Adipose tissue (tissue), 3 donors: ENCODE data around the gene ADGRF1. TPM values are rescaled to one million over a fixed set of nuclear protein-coding genes. Genes with fewer than 3 reads are reported as not detected.
"Not testable (repeated sequence)": the region's sequence is repeated elsewhere in the genome, so short reads cannot be mapped to it uniquely, and the experiment has no call there.

ENCODE experiments used
- H3K27ac ChIP-seq: one replicate; pipeline ENCODE4 v1.5.1; 2013; ENCODE audit warnings: low read depth, low read length
- WGBS, 3 donors: extraction: QIAGEN DNeasy Blood & Tissue Kit; methylation state at CpG; one replicate each; pipeline ENCODE4 v1.1.7; 2013; 5-methylcytosine and 5-hydroxymethylcytosine counted together
- polyA plus RNA-seq, 3 donors: library from polyadenylated mRNA; stranded (reverse); fragments of 200-250 nt; gene quantifications; one replicate each; pipeline ENCODE4 v1.2.3, GENCODE V29; 2013
- donor health status: healthy with polysubstance abuse.
- donor health status: Bipolar disorder and iron deficiency.
- donor health status: healthy.

Gene ADGRF1
- polyA plus RNA-seq, 3 donors: 0.13 to 0.22 (median 0.16) TPM

DNA sequence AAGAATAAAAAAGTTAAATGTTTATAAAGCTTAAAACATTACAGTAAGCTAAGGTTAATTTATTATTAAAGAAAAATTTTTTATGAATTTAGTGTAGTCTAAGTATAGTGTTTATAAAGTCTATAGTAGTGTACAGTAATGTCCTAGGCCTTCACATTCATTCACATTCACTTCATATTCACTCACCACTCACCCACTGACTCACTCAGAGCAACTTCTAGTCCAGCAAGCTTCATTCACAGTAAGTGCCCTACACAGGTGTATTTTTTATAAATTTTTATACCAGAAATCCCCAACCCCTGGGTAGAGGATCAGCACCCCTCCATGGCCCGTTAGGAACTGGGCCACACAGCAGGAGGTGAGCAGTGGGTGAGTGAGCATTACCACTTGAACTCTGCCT lies 24.3 kb upstream of the ADGRF1 start:
- WGBS, 3 donors: 85 to 100% (median 95%) methylated on average over 1 of the region's 1 CpG
- H3K27ac ChIP-seq: no peak overlapping the region

DNA sequence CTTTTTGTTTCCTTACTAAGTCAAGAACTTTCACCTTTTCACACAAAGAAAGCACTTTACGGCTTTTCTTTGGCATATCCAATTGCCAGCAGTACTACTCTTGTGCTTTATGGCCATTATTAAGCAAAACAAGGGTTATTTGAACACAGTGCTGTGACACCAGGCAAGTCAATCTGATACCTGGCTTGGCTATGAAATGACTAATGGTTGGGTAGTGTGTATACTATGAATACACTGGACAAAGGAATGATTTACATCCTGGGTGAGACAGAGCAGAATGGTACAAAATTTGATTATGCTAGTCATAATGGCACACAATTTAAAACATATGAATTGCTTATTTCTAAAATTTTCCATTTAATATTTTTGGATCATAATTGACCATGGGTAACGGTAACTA lies 22.1 kb upstream of the ADGRF1 start:
- H3K27ac ChIP-seq: no peak overlapping the region
- WGBS, 3 donors: 86 to 88% (median 87%) methylated on average over 2 of the region's 2 CpGs

DNA sequence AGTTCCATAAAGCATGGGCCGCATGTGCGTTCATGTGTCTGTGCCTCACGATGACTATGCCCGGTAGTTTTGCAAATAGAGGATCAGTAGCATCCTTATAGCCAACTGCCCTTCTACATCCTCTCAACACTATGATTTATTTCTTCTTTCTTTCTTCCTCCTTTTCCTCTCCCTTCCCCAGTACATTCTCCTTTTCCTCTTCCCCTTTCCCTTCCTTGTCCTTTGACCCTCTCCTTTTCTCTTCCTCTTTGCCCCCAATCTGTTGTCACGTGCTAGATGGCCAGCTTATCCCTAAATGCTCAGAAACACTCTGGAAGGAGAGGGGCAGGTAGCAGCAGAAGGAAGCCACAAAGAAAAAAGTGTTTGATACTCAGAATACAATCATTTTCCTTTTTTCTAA lies 20.2 kb upstream of the ADGRF1 start:
- WGBS, 3 donors: 73 to 79% (median 76%) methylated on average over 5 of the region's 5 CpGs
- H3K27ac ChIP-seq: no peak overlapping the region

DNA sequence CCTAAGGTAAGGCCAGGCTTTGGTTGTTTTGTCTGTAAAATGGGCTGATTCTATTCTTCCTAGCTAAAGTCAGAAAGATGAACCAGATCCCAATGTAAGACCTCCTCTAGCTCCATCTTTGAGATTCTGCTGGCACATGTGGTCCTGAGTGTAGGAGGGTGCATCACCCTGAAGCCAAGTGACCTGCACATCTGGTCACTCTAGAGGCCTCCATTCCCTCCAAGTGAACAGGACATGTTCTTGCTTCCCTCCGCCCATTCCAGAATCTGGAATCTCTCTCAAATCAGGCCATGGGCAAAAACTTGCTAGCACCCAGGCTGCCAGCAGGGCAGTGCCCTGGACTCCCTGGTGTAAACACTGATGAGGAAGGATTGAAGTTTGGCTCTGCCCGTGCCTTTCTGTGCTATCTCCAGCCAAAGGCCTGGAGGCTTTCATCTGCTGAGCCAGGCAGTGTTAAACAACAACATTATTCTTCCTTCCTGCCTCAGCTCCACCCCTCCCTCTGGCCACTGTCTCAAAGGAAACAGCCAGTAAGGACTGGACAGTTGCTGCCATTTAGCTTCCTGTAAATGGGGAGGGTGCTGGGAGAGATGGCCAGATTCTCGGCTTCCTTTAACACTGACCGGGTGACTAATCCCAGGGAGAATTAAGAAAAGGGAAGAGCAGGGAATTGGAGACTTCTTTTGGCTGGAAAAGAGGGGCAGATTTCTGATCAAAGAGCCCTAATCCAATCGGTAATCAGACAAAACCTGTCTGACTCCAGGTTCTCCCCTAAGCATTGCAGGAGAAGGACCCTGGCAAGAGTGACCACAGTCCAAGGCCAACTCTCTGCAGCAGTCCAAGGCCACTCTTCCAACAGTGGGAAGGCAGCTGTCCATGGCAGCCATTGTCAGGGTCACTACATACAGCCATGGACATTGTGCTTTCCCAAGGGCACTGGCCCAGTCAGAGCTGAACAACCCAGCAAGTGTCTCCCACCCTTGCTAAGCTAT lies 19.5 kb upstream of the ADGRF1 start:
- WGBS, 3 donors: 45 to 48% (median 45%) methylated on average over 5 of the region's 5 CpGs
- H3K27ac ChIP-seq: no peak overlapping the region

DNA sequence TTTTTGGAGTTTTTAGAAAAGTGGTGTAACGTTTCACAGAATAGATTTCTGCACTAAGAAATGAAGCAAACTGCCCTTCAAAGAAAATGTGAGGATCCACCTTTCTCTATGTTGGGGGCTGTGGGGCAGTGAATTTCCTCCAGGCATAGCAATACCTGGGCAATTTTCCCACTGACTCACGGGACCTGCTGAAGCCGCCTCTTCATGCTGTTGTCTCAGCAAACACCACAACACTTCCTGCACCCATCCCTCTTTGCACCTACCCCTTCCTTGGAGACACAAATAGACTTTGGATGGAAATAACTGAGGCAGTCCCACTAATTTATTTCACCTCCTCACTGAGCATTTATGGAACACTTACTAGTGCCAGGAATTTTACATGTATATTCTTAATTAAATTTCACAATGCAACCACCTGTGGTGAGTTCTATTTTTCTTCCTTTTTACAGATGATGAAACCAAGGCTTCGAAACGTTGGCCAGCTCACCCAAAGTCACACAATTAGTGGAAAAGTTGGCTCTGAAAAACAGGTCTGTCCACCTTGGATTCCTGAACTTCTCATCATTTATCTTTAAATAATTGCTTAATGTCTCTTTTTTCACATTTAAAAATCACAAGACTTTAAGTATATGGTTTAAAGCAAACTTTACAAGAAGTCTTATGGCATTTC lies 17.2 kb upstream of the ADGRF1 start:
- 55 to 69% (median 66%) methylated on average over 5 of the region's 5 CpGs for WGBS, 3 donors

DNA sequence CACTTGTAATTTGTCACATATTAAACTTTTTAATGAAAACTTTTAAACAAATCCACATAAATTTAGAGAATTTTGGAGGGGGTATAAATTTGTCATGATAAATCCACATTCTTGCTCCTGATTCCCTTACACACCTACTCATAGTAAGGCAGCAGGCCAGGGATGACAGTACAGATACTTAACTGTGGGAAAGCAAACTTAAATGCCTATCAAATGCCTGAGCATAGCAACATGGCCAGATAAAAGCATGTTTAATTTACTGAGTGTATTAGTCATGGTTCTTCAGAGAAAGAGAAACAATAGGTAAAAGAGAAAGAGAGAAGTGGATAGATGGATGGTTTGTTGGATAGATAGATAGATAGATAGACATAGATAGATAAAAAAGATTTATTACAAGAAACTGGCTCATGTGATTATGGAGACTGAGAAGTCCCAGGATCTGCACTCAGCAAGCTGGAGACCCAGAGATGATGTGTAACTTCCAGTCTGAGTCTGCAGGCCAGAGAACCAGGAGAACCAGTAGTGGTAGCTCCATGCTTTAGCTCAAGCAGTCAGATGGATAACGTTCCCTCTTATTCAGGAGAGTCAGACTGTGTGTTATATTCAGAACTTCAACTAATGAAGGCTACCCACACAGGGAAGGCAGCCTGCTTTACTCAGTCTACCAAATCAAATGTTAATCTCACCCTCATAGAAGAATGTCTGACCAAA lies 15.9 kb upstream of the ADGRF1 start:
- no peak overlapping the region for H3K27ac ChIP-seq
- WGBS, 3 donors: 80 to 91% (median 88%) methylated on average over 1 of the region's 1 CpG

More for the DNA sequence above, 17.2 kb upstream of the ADGRF1 start:
- H3K27ac ChIP-seq: no peak overlapping the region

DNA sequence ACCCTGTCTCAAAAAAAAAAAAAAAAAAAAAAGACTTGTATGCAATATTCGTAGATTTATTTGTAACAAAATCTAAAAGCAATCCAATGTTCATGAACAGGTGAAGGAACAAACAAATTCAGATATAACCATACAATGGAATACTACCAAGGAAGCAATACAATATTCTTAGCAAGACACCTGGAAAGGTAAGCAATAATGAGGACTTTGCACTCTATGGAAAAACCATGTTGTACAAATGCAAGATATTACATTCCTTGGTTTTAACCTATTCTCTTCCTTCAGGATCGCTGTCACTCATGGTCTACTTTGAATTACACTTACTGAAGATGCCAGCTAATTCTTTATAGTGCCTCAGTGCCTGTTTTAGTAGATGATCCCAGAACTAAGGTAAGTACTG lies 14.7 kb upstream of the ADGRF1 start:
- WGBS, 3 donors: 88 to 92% (median 91%) methylated on average over 2 of the region's 2 CpGs

DNA sequence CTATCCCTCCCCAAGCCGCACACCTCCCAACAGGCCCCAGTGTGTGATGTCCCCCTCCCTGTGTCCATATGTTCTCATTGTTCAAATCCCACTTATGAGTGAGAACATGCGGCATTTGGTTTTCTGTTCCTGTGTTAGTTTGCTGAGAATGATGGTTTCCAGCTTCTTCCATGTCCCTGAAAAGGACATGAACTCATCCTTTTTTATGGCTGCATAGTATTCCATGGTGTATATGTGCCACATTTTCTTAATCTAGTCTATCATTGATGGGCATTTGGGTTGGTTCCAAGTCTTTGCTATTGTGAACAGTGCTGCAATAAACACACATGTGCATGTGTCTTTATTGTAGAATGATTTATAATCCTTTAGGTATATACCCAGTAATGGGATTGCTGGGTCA lies 12.2 kb upstream of the ADGRF1 start:
- WGBS, 3 donors: 97 to 100% (median 100%) methylated on average over 2 of the region's 2 CpGs
- not testable (repeated sequence) for H3K27ac ChIP-seq

More for the DNA sequence above, 14.7 kb upstream of the ADGRF1 start:
- H3K27ac ChIP-seq: no peak overlapping the region

DNA sequence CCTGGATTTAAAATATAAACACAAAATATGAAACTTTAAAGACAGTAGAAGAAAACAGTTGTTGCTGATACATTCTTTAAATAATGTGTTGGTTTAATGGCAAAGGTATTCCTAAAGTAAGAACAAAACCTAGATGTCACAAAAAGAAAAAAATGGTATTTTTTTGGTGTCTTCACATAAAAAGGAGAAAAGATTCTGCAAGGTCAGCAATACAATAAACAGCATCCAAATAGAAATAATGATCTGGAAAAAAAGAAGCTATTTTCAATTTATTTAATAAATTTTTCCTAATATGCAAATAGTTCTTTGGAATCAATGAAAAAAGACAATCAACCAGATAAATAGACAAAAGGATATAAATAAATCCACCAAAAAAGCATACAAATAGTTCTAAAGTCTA lies 6.5 kb upstream of the ADGRF1 start:
- H3K27ac ChIP-seq: no peak overlapping the region

DNA sequence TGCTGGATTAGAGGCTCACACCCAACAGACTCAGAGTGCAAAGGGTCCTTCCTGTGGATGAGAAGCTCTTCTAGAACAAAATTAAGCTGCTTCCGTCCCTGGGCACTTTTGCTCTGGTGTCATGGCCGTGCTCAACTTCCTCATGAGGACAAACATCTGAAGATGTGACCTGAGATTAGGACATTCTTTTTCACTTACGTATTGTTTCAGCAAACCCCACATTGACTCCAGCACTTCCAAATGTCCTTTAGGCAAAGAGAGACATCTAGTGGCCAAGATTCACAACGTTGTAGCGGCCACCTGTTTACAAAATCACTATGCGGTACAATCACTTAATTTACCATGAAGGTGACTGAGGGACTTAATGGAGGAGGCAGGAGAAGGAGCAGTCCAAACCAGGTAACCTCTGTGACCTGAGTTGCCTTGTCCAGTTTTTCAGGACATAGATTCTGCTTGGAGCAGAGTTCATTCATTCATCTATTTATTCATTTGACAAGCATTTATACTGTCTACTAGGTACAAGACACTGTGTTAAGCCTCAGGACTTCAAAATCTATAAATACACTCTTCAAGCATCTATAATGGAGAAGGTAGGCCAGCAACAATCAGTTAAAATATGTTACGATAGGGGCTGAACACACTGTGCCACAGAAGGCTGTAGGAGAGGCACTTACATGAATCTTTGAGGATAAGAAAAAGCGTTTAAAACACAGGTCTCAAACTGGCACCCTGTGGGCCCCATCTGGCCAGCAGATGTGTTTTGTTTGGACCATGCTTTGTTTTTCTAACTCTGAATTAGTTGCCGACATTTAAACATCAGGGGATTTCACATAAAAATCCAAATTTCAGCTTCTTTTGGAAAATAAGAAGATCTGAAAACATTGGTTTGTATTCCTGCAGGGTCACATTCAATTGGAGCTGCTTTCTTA lies 5.6 kb upstream of the ADGRF1 start:
- 21 to 25% (median 22%) methylated on average over 9 of the region's 9 CpGs for WGBS, 3 donors

DNA sequence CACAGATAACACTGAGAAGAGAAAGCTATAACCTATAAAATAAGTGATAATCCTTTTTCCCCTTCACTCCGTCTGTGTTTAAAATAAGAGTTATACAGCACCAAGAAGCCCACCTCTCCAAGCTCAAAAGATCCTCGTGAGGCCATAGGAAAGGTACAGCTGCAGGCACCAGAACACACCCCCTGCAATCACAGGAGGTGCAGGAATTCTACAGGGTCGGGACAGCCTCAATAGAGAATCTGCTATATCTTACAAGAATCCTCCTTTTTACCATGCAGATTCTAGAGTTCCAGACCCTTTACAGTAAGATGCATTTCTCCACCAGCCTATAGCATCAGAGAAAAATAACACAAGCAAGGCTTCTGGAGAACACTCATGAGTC lies 5.0 kb upstream of the ADGRF1 start:
- WGBS, 3 donors: 53 to 79% (median 71%) methylated on average over 3 of the region's 3 CpGs
- no peak overlapping the region for H3K27ac ChIP-seq

More for the DNA sequence above, 5.6 kb upstream of the ADGRF1 start:
- no peak overlapping the region for H3K27ac ChIP-seq

DNA sequence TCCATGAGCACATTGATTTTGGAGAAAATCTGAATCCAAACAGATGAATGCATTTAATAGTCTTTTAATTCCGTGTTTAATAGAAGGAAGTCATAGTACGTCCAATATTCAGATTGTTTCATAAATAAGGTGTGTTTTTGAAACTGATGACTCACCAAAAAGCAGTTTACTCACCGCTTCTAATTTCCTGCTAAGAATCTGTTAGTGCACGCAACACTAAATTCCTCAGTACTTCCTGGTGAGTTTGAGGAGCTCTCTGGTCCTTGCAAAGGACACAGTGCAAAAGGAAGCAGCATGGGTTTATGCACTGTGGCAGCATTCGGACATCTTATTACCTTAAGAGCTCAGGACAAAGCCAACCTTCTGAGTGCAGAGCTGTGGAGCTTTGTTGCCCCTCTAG lies 2.3 kb upstream of the ADGRF1 start:
- 36 to 73% (median 47%) methylated on average over 5 of the region's 5 CpGs for WGBS, 3 donors
- no peak overlapping the region for H3K27ac ChIP-seq

DNA sequence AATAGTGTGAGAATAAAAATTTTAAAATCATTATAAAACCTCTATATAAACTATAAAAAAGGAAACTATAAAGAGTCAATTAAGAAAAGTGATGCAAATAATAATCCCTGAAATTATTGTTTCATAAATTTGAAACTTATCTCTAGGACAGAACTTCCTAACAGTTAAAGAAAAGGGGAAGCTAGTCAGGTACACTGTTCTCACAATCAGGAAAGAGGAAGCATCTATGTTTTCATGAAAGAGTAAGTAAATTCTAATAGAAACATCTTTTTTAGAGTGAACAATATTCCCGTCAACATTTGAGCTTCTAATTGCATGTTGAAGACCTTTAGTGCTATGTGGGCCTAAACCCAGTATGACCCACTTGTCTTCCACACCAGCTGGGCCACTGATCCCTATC lies 1.2 kb upstream of the ADGRF1 start:
- 61 to 86% (median 61%) methylated on average over 1 of the region's 1 CpG for WGBS, 3 donors
- no peak overlapping the region for H3K27ac ChIP-seq

DNA sequence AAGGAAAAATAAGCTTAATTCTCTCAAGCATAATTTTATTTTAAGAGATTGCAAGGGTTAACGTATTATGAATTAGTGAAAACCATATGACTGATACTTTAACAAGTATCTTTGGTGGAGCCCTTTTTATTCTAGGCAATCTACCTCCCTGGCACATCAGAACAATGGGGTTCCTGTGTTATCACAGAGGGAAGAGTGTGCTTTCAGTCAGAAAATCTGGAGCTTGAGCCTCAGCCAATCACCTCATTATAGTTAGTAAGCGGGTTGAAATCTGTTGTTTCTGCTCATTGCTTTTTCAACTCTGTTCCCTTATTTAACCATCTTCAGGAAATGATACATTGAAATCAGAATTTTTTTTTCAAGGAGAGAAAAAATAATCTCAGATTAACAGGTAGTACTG lies 391 bp downstream of the ADGRF1 start:
- no peak overlapping the region for H3K27ac ChIP-seq
- 65 to 75% (median 72%) methylated on average over 2 of the region's 2 CpGs for WGBS, 3 donors

DNA sequence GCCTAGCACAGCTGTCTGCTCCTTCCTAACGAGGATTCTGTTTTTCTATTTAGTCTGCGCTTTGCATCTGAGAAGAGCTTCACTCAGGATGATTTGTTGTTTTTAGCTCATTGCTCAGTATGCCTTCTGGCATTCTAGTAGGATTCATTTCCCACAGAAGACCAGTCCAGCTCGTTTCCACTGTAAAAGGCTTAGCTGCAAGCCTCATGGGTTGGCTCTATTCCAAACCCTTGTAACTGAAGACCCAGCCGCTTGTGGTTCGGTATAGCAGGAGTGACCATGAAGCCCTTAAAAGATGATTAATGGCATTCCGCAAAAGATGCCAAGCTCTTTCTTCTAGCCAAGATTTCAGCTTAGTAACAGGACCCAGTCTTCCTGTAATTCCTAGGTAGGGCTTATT lies 7.2 kb downstream of the ADGRF1 start:
- H3K27ac ChIP-seq: no peak overlapping the region
- 9 to 12% (median 9%) methylated on average over 6 of the region's 6 CpGs for WGBS, 3 donors

DNA sequence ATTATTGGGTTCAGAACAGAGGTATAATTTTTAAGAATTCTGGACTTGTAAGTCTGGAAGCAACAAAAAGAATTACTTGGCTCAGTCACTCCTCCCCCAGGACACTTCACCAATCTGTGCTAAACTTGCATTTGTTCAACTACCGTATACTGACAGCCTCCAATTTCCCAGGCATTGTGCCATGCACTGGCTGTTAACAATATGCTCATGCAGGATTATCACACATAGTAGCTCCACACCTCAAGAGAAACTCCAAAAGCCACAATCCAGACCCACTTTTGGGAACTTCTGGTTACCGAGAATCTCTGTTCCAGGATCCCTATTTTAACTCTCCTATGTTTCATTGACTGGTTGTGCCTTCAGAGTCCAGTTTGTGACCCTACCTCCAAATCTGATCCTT lies 7.7 kb downstream of the ADGRF1 start:
- no peak overlapping the region for H3K27ac ChIP-seq
- WGBS, 3 donors: 40 to 43% (median 42%) methylated on average over 2 of the region's 2 CpGs

DNA sequence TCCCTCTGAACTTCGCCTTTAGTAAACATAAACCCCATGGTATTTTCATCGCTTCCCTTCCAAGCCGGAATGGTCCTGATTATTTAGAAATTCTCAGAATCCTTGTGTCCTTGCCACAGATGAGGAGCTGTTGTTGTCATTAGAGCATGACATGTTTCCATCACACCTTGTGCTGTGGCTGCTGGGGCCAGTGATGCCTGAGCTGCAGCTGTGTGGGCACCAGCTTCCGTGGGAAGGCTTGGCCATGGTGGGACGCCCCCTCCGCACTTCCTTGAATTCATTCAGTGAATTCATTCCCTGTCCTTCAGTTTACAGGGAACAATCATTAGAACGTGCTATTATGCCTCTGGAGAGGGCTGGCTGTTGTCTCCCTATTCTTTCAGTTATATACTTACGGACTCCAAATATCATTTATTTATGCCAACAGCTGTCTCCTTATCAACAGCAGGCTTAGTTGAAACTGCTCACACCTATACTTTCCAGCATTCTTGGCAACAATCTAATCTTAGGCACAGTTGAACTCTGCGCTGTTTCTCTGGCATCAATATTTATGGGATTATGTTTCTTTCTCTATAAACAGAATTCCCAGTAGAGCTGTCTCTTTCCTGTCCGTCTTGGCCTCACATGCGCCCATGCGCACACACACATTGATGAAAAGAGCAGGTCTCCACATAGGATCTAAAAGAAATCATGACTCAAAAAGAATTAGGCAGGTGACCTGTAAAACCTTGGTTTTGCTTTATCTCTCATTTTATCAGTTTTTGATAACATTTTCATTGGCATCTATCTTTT lies 9.0 kb downstream of the ADGRF1 start:
- 66 to 70% (median 68%) methylated on average over 12 of the region's 12 CpGs for WGBS, 3 donors
- no peak overlapping the region for H3K27ac ChIP-seq
